Mononuclear cell (primary cell): ENCODE data around the gene TEX29. TPM values are rescaled to one million over a fixed set of nuclear protein-coding genes. Genes with fewer than 3 reads are reported as not detected.

Source experiments
- H3K27me3 ChIP-seq: 2 replicates; pipeline ENCODE4 v1.6.0; 2011; ENCODE audit warnings: low read length, control low read depth; ENCODE audit not compliant: insufficient read depth
- H3K4me1 ChIP-seq: 2 replicates; pipeline ENCODE4 v1.5.1; 2011; ENCODE audit warnings: mild to moderate bottlenecking, low read length, control low read depth; ENCODE audit not compliant: insufficient read depth
- H3K4me3 ChIP-seq: 2 replicates; pipeline ENCODE4 v1.5.1; 2011; ENCODE audit warnings: mild to moderate bottlenecking, low read length, moderate library complexity
- H3K9me3 ChIP-seq: 2 replicates; pipeline ENCODE4 v1.5.1; 2011; ENCODE audit warnings: low read depth, mild to moderate bottlenecking, control low read depth, low read length
- total RNA-seq: library from RNA; depleted of rRNA; stranded (reverse); fragments of >200 nt; gene quantifications from one replicate; pipeline ENCODE4 v1.2.3, GENCODE V29; 2012

The TEX29 gene
- 0.21 TPM for total RNA-seq

- Histone ChIP-seq H3K4me3 (no peak within 1 kb of the TSS), H3K9me3 (no peaks in the 10 kb centered on the region), H3K4me1 (no peaks in the 10 kb centered on the region), H3K27me3 (no peaks in the 10 kb centered on the region)
These were observed at the start of gene TEX29 for GRCh38 chr13:111319998-111320911. TEX29 (plus strand) TSS chr13:111320642; CDS start chr13:111320891, 249 bp downstream.

- H3K4me1 ChIP-seq, result no peaks in the 10 kb centered on the region
- no peaks in the 10 kb centered on the region for H3K9me3 ChIP-seq
- H3K4me3 ChIP-seq, result no peak overlapping the region
- H3K27me3 ChIP-seq, result no peaks in the 10 kb centered on the region
These were observed 49.4 kb upstream of the TEX29 start for GRCh38 chr13:111270765-111271698.

GRCh38 chr13:111272117-111272516 lies 48.3 kb upstream of the TEX29 start:
- Histone ChIP-seq H3K4me1 (no peaks in the 10 kb centered on the region), H3K4me3 (no peak overlapping the region), H3K9me3 (no peaks in the 10 kb centered on the region), H3K27me3 (no peaks in the 10 kb centered on the region)

GRCh38 chr13:111275382-111275781 lies 45.1 kb upstream of the TEX29 start:
- H3K27me3 ChIP-seq, result no peaks in the 10 kb centered on the region
- no peaks in the 10 kb centered on the region for H3K4me1 ChIP-seq
- no peaks in the 10 kb centered on the region for H3K9me3 ChIP-seq
- H3K4me3 ChIP-seq, result no peak overlapping the region

- no peaks in the 10 kb centered on the region for H3K27me3 ChIP-seq
- H3K9me3 ChIP-seq, result no peaks in the 10 kb centered on the region
- H3K4me1 ChIP-seq, result no peaks in the 10 kb centered on the region
- no peak overlapping the region for H3K4me3 ChIP-seq
These were observed 44.3 kb upstream of the TEX29 start for GRCh38 chr13:111275995-111276618.

- Histone ChIP-seq H3K4me1 (no peaks in the 10 kb centered on the region), H3K27me3 (no peaks in the 10 kb centered on the region), H3K4me3 (no peak overlapping the region), H3K9me3 (no peaks in the 10 kb centered on the region)
These were observed 42.2 kb upstream of the TEX29 start for GRCh38 chr13:111278258-111278657.

GRCh38 chr13:111278743-111279652 lies 41.4 kb upstream of the TEX29 start:
- Histone ChIP-seq H3K9me3 (no peaks in the 10 kb centered on the region), H3K27me3 (no peaks in the 10 kb centered on the region), H3K4me1 (no peaks in the 10 kb centered on the region), H3K4me3 (no peak overlapping the region)

- Histone ChIP-seq H3K27me3 (no peaks in the 10 kb centered on the region), H3K4me3 (no peak overlapping the region), H3K9me3 (no peaks in the 10 kb centered on the region), H3K4me1 (no peaks in the 10 kb centered on the region)
These were observed 40.2 kb upstream of the TEX29 start for GRCh38 chr13:111280226-111280625.

- Histone ChIP-seq H3K4me3 (no peak overlapping the region), H3K27me3 (no peaks in the 10 kb centered on the region), H3K4me1 (no peaks in the 10 kb centered on the region), H3K9me3 (no peaks in the 10 kb centered on the region)
These were observed 39.5 kb upstream of the TEX29 start for GRCh38 chr13:111280681-111281585.

- Histone ChIP-seq H3K4me3 (no peak overlapping the region), H3K27me3 (no peaks in the 10 kb centered on the region), H3K4me1 (no peaks in the 10 kb centered on the region), H3K9me3 (no peaks in the 10 kb centered on the region)
These were observed 38.6 kb upstream of the TEX29 start for GRCh38 chr13:111281751-111282311.

GRCh38 chr13:111282425-111282824 lies 38.0 kb upstream of the TEX29 start:
- no peak overlapping the region for H3K4me3 ChIP-seq
- no peaks in the 10 kb centered on the region for H3K9me3 ChIP-seq
- H3K27me3 ChIP-seq, result no peaks in the 10 kb centered on the region
- no peaks in the 10 kb centered on the region for H3K4me1 ChIP-seq

GRCh38 chr13:111282997-111283396 lies 37.4 kb upstream of the TEX29 start:
- Histone ChIP-seq H3K4me1 (no peaks in the 10 kb centered on the region), H3K9me3 (no peaks in the 10 kb centered on the region), H3K27me3 (no peaks in the 10 kb centered on the region), H3K4me3 (no peak overlapping the region)

GRCh38 chr13:111283457-111283856 lies 37.0 kb upstream of the TEX29 start:
- Histone ChIP-seq H3K27me3 (no peaks in the 10 kb centered on the region), H3K4me1 (no peaks in the 10 kb centered on the region), H3K4me3 (no peak overlapping the region), H3K9me3 (no peaks in the 10 kb centered on the region)
